Breast epithelium (tissue), 4 donors: Measurements from ENCODE around the gene TVP23A. TPM values are rescaled to one million over a fixed set of nuclear protein-coding genes. Genes with fewer than 3 reads are reported as not detected.

Experiments used
- DNase-seq, 2 donors: peaks; one replicate each; pipeline ENCODE4 v3.0.0-alpha.2; 2019; ENCODE audit warnings: low spot score in 2 of 2
- H3K27ac ChIP-seq, 2 donors: fragments of 200-600 bp; sonication (generic) in 1 of 2; one replicate each; pipeline ENCODE4 v1.5.1; 2016 to 2019; ENCODE audit warnings: mild to moderate bottlenecking in 1 of 2
- H3K27me3 ChIP-seq, 2 donors: fragments of 200-600 bp; sonication (generic) in 1 of 2; one replicate each; pipeline versions ENCODE4 v1.5.1 to v1.6.0; 2017 to 2019; ENCODE audit warnings: control low read depth in 1 of 2, mild to moderate bottlenecking in 1 of 2
- H3K36me3 ChIP-seq: fragments of 200-600 bp; one replicate; pipeline ENCODE4 v1.5.1; 2019
- H3K4me1 ChIP-seq, 2 donors: fragments of 200-600 bp; sonication (generic); one replicate each; pipeline ENCODE4 v1.5.1; 2016 to 2019; ENCODE audit warnings: control low read depth in 1 of 2
- H3K4me3 ChIP-seq, 3 donors: fragments of 200-600 bp; sonication (generic); 1 replicate in 2 of 3; 2 replicates in 1 of 3; pipeline ENCODE4 v1.5.1; 2016 to 2019; ENCODE audit warnings: mild to moderate bottlenecking in 3 of 3, moderate library complexity in 2 of 3
- H3K9me3 ChIP-seq, 2 donors: fragments of 200-600 bp; sonication (generic) in 1 of 2; one replicate each; pipeline ENCODE4 v1.5.1; 2016 to 2019; ENCODE audit warnings: control low read depth in 1 of 2
- POLR2A ChIP-seq: fragments of 450-650 bp; IDR thresholded peaks from one replicate; pipeline ENCODE4 v1.6.1; 2016; ENCODE audit warnings: antibody characterized with exemption, mild to moderate bottlenecking, moderate library complexity
- POLR2AphosphoS5 ChIP-seq, 3 donors: sonication (generic); formaldehyde crosslinking; IDR thresholded peaks; one replicate each; pipeline ENCODE4 v1.6.1; 2017; ENCODE audit warnings: antibody characterized with exemption in 3 of 3
- intact Hi-C: fragments of 100-400 bp; cut with DNase I; formaldehyde crosslinking; loops from one replicate; pipeline ENCODE4 v1.15.1; 2023; ENCODE audit warnings: low total_unique reads
- total RNA-seq, 3 donors: library from RNA; depleted of rRNA; stranded (reverse); fragments of >200 nt; gene quantifications; one replicate each; pipeline ENCODE4 v1.1.0, GENCODE V29; 2016
- TF ChIP-seq, protein P1 (sequence below), 3 donors: fragments of 450-650 bp; IDR thresholded peaks; one replicate each; pipeline ENCODE4 v1.5.1; 2016 to 2017; ENCODE audit warnings: antibody characterized with exemption in 3 of 3, mild to moderate bottlenecking in 3 of 3, moderate library complexity in 3 of 3

TVP23A gene
- total RNA-seq, 3 donors from 2014 or later = under 0.01 to 1.3 TPM; not detected in 1

DNA sequence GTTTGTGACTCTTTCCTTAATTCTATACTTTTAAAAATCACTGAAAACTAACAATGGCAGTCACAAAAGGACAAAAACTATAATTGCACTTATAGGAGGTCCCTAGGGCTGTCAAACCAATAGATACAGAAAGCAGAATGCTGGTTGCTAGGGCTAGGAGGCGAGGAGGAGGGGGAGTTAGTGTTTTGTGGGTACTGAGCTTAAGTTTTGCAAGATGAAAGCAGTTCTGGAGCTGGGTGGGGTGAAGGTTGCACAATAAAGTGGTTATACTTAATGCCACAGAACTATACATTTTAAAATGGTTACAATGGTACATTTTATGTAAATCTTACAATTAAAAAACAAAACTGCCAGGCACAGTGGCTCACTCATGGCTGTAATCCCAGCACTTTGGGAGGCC, 47.7 kb downstream of the TVP23A start:
- Histone ChIP-seq H3K9me3 (no peaks in the 10 kb centered on the region), H3K4me1 (no peaks in the 10 kb centered on the region), H3K4me3 (no peak overlapping the region), H3K27ac (no peak overlapping the region), H3K27me3 (no peaks in the 10 kb centered on the region), H3K36me3 (no peaks in the 10 kb centered on the region)
- TF ChIP-seq, protein P1, sequence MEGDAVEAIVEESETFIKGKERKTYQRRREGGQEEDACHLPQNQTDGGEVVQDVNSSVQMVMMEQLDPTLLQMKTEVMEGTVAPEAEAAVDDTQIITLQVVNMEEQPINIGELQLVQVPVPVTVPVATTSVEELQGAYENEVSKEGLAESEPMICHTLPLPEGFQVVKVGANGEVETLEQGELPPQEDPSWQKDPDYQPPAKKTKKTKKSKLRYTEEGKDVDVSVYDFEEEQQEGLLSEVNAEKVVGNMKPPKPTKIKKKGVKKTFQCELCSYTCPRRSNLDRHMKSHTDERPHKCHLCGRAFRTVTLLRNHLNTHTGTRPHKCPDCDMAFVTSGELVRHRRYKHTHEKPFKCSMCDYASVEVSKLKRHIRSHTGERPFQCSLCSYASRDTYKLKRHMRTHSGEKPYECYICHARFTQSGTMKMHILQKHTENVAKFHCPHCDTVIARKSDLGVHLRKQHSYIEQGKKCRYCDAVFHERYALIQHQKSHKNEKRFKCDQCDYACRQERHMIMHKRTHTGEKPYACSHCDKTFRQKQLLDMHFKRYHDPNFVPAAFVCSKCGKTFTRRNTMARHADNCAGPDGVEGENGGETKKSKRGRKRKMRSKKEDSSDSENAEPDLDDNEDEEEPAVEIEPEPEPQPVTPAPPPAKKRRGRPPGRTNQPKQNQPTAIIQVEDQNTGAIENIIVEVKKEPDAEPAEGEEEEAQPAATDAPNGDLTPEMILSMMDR (IDR thresholded peaks at IDR 0.05) = no peak
- TF ChIP-seq POLR2AphosphoS5 (IDR thresholded peaks at IDR 0.05) = no peak
- TF ChIP-seq POLR2A = no peak
- DNase-seq = no peak
- intact Hi-C loops = no loop called here

DNA sequence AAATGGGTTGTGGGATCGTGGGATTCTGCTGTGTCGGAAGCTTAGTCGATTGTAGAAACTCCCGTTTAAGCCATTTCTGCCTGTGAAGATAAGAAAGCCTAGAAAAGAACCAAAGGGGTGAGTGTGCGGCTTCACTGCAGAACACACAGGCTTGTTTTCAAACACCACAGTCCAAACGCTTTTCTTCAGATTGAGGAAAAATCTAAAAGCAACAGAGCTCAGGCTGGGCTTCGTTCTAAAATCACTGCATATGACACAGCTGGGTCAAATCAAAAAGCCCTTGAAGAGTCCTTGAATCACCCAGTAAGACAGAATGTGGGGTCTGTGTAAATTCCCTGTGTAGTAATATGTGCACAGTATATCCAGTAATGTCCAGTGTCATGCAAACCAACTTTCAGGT, 49.2 kb downstream of the TVP23A start:
- Histone ChIP-seq H3K4me1 (no peaks in the 10 kb centered on the region), H3K36me3 (no peaks in the 10 kb centered on the region), H3K9me3 (no peaks in the 10 kb centered on the region), H3K4me3 (no peak overlapping the region), H3K27me3 (no peaks in the 10 kb centered on the region), H3K27ac (no peak overlapping the region)
- intact Hi-C loops = no loop called here
- DNase-seq = no peak
- TF ChIP-seq, protein P1 (IDR thresholded peaks at IDR 0.05) = no peak
- TF ChIP-seq POLR2A (no peak), POLR2AphosphoS5 (IDR thresholded peaks at IDR 0.05) (no peak)

GRCh38 chr16:10767127-10767526, 51.5 kb downstream of the TVP23A start:
- Histone ChIP-seq H3K27me3 (no peaks in the 10 kb centered on the region), H3K4me3 (no peak overlapping the region), H3K9me3 (no peaks in the 10 kb centered on the region), H3K4me1 (no peaks in the 10 kb centered on the region), H3K27ac (no peak overlapping the region), H3K36me3 (no peaks in the 10 kb centered on the region)
- intact Hi-C loops = no loop called here
- TF ChIP-seq, protein P1 (IDR thresholded peaks at IDR 0.05) = no peak
- TF ChIP-seq POLR2AphosphoS5 (IDR thresholded peaks at IDR 0.05) (no peak), POLR2A (no peak)
- DNase-seq = no peak

- H3K4me3 ChIP-seq = no peak overlapping the region
- no peaks in the 10 kb centered on the region for H3K27me3 ChIP-seq
- DNase-seq = no peak
- peaks cover 6% of the 10 kb centered on the region for H3K36me3 ChIP-seq
- TF ChIP-seq, protein P1 (IDR thresholded peaks at IDR 0.05) = no peak
- TF ChIP-seq POLR2AphosphoS5 (IDR thresholded peaks at IDR 0.05) = no peak
- no peak for TF ChIP-seq POLR2A
- no peaks in the 10 kb centered on the region for H3K4me1 ChIP-seq
- H3K9me3 ChIP-seq = no peaks in the 10 kb centered on the region
- intact Hi-C loops = no loop called here
- H3K27ac ChIP-seq = no peak overlapping the region
Measured at GRCh38 chr16:10765772-10766171, 52.8 kb downstream of the TVP23A start.

DNA sequence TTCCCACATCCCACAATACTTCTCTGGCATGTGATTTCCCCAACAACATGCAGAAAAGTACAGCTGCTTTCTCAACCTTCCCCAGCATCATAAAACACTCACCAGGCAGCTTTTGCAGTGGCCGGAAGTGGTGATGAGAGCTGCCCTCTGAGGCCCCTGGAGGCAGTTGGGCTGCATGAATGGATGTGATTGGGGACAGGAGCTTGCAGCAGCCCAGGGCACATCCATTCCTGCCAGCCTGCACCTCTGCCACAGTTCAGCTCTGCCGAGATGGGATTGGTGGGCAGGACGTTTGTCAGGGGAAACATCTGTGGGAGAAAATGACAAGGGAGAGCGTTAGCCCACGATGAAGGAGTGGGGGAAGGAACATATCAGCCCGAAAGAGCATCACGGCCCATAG, 55.1 kb downstream of the TVP23A start:
- H3K36me3 ChIP-seq = peaks cover 18% of the 10 kb centered on the region

More for the DNA sequence above, 55.1 kb downstream of the TVP23A start:
- Histone ChIP-seq H3K27ac (no peak overlapping the region), H3K27me3 (no peaks in the 10 kb centered on the region), H3K9me3 (no peaks in the 10 kb centered on the region), H3K4me1 (no peaks in the 10 kb centered on the region), H3K4me3 (no peak overlapping the region)
- intact Hi-C loops = no loop called here
- no peak for DNase-seq
- TF ChIP-seq POLR2A = no peak
- TF ChIP-seq POLR2AphosphoS5 (IDR thresholded peaks at IDR 0.05) = no peak
- TF ChIP-seq, protein P1 (IDR thresholded peaks at IDR 0.05) = no peak
